Neural cell (in vitro differentiated cells): Measurements from ENCODE around the gene STK24. TPM values are rescaled to one million over a fixed set of nuclear protein-coding genes. Genes with fewer than 3 reads are reported as not detected.

ENCODE experiments used
- H2AFZ ChIP-seq: fragments of 200-600, 300-800 bp; sonication (generic), shearing (Covaris generic); 2 replicates; pipeline ENCODE4 v1.6.0; 2014; ENCODE audit warnings: low read depth, mild to moderate bottlenecking, antibody characterized with exemption, low read length, moderate library complexity
- H3F3A ChIP-seq: fragments of 200-600 bp; shearing (Covaris generic); 2 replicates; pipeline ENCODE4 v1.6.1; 2016; ENCODE audit warnings: mild to moderate bottlenecking, moderate library complexity, mixed read lengths, antibody characterized with exemption, low read length; ENCODE audit not compliant: insufficient read depth, poor library complexity, severe bottlenecking
- H3K27ac ChIP-seq: fragments of 200-600, 300-800 bp; sonication (generic), shearing (Covaris generic); 2 replicates; pipeline ENCODE4 v1.5.1; 2014; ENCODE audit warnings: mild to moderate bottlenecking, low read length, moderate library complexity
- H3K27me3 ChIP-seq: fragments of 300-800, 200-600 bp; sonication (generic), shearing (Covaris generic); 2 replicates; pipeline ENCODE4 v1.6.0; 2014; ENCODE audit warnings: mild to moderate bottlenecking, low read depth, low read length, moderate library complexity; ENCODE audit not compliant: insufficient read depth
- H3K36me3 ChIP-seq: fragments of 300-800, 200-600 bp; sonication (generic), shearing (Covaris generic); 2 replicates; pipeline ENCODE4 v1.5.1; 2014; ENCODE audit warnings: mild to moderate bottlenecking, antibody characterized with exemption, low read length, moderate library complexity; ENCODE audit not compliant: insufficient read depth
- H3K4me2 ChIP-seq: fragments of 300-800, 200-600 bp; sonication (generic), shearing (Covaris generic); 2 replicates; pipeline ENCODE4 v1.6.0; 2014; ENCODE audit warnings: mild to moderate bottlenecking, low read length
- H3K4me3 ChIP-seq: fragments of 300-800, 200-600 bp; sonication (generic), shearing (Covaris generic); 2 replicates; pipeline ENCODE4 v1.5.1; 2014; ENCODE audit warnings: mild to moderate bottlenecking, low read length, moderate library complexity
- H3K79me2 ChIP-seq: fragments of 200-600 bp; shearing (Covaris generic); replicated peaks from 2 replicates; pipeline ENCODE4 v1.6.0; 2014; ENCODE audit warnings: mild to moderate bottlenecking, low read length, moderate library complexity; ENCODE audit not compliant: insufficient read depth
- H3K9ac ChIP-seq: fragments of 300-800, 200-600 bp; sonication (generic), shearing (Covaris generic); 2 replicates; pipeline ENCODE4 v1.6.1; 2016; ENCODE audit warnings: mild to moderate bottlenecking, low read length, mixed read lengths
- H3K9me2 ChIP-seq: fragments of 200-600 bp; shearing (Covaris generic); 2 replicates; pipeline ENCODE4 v1.6.1; 2016; ENCODE audit warnings: mild to moderate bottlenecking, low read length, mixed read lengths; ENCODE audit not compliant: insufficient read depth
- H3K9me3 ChIP-seq: fragments of 200-600, 300-800 bp; sonication (generic), shearing (Covaris generic); 2 replicates; pipeline ENCODE4 v1.6.1; 2016; ENCODE audit warnings: mild to moderate bottlenecking, mixed run types, low read length, moderate library complexity, mixed read lengths
- H4K20me1 ChIP-seq: fragments of 200-600 bp; shearing (Covaris generic); 2 replicates; pipeline ENCODE4 v1.6.1; 2016; ENCODE audit warnings: mild to moderate bottlenecking, mixed run types; ENCODE audit not compliant: insufficient read depth
- EP300 ChIP-seq: fragments of 450-650 bp; conservative IDR thresholded peaks from 2 replicates; pipeline ENCODE4 v1.6.1; 2014; ENCODE audit warnings: antibody characterized with exemption, mild to moderate bottlenecking, moderate library complexity; ENCODE audit not compliant: poor library complexity, severe bottlenecking
- EZH2 ChIP-seq: fragments of 200-600, 300-800 bp; shearing (Covaris generic), sonication (generic); IDR thresholded peaks from 2 replicates; pipeline ENCODE4 v1.6.1; 2014; ENCODE audit warnings: antibody characterized with exemption, low read length, borderline replicate concordance, mild to moderate bottlenecking; ENCODE audit not compliant: insufficient read depth, poor library complexity, severe bottlenecking
- MXI1 ChIP-seq: fragments of 450-650 bp; conservative IDR thresholded peaks from 2 replicates; pipeline ENCODE4 v1.6.1; 2014; ENCODE audit warnings: antibody characterized with exemption, mild to moderate bottlenecking; ENCODE audit not compliant: poor library complexity, severe bottlenecking
- POLR2AphosphoS5 ChIP-seq: IDR thresholded peaks from 2 replicates; pipeline ENCODE4 v1.6.1; 2012
- RAD21 ChIP-seq: fragments of 450-650 bp; conservative IDR thresholded peaks from 2 replicates; pipeline ENCODE4 v1.6.1; 2014; ENCODE audit warnings: antibody characterized with exemption, mild to moderate bottlenecking, moderate library complexity
- SMC3 ChIP-seq: fragments of 450-650 bp; conservative IDR thresholded peaks from 2 replicates; pipeline ENCODE4 v1.6.1; 2014; ENCODE audit warnings: antibody characterized with exemption, mild to moderate bottlenecking, moderate library complexity; ENCODE audit not compliant: poor library complexity
- TAF1 ChIP-seq: IDR thresholded peaks from 2 replicates; pipeline ENCODE4 v1.6.1; 2012; ENCODE audit warnings: low read depth
- polyA plus RNA-seq: library from polyadenylated mRNA; depleted of rRNA; stranded (reverse); fragments of >200 nt; gene quantifications from 2 replicates; pipeline ENCODE4 v1.2.3, GENCODE V29; 2014
- TF ChIP-seq, protein P1 (sequence below): IDR thresholded peaks from 2 replicates; pipeline ENCODE4 v1.6.1; 2012; ENCODE audit warnings: borderline replicate concordance
- TF ChIP-seq, protein P2 (sequence below): fragments of 450-650 bp; IDR thresholded peaks from 2 replicates; pipeline ENCODE4 v1.5.1; 2014; ENCODE audit warnings: antibody characterized with exemption, mild to moderate bottlenecking, moderate library complexity; ENCODE audit not compliant: poor library complexity, severe bottlenecking

STK24 gene
- polyA plus RNA-seq, 1 donor from 2014 or later: 66.0 TPM

- Histone ChIP-seq H3K9ac (no peak overlapping the region), H3F3A (no peaks in the 10 kb centered on the region), H2AFZ (no peak overlapping the region), H3K9me3 (no peaks in the 10 kb centered on the region), H3K36me3 (no peaks in the 10 kb centered on the region), H3K9me2 (no peaks in the 10 kb centered on the region), H3K79me2 (peaks cover 2% of the 10 kb centered on the region), H4K20me1 (no peaks in the 10 kb centered on the region), H3K4me2 (no peak overlapping the region), H3K4me3 (no peak overlapping the region), H3K27me3 (no peaks in the 10 kb centered on the region), H3K27ac (no peak overlapping the region)
- no peak for TF ChIP-seq EP300
These were observed 126.3 kb downstream of the STK24 start for GRCh38 chr13:98450539-98451111.

DNA sequence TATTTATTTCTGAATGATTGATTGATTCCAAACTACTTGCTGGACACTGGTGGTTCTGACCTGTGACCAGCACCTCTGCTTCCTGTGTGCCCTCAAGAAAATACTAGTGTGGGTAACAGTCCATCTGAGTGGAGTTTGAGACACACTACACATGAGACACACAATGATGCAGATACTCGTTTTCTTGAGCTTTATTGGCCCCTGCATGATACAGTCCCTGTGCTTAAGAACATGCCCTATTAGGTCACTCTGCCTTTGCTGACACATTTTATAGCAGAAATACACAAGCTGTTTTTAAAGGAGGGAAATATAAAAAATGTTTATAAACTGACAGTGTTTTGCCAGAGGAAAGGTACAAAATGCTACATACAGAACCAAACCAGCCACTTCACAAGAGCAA is 126.9 kb downstream of the STK24 start:
- no peaks in the 10 kb centered on the region for H3K9me3 ChIP-seq
- H3F3A ChIP-seq: no peaks in the 10 kb centered on the region
- no peak overlapping the region for H3K27ac ChIP-seq
- peaks cover 2% of the 10 kb centered on the region for H3K79me2 ChIP-seq
- H4K20me1 ChIP-seq: no peaks in the 10 kb centered on the region
- no peaks in the 10 kb centered on the region for H3K36me3 ChIP-seq
- TF ChIP-seq EZH2 (no peak), EP300 (no peak)
- TF ChIP-seq, protein P1, sequence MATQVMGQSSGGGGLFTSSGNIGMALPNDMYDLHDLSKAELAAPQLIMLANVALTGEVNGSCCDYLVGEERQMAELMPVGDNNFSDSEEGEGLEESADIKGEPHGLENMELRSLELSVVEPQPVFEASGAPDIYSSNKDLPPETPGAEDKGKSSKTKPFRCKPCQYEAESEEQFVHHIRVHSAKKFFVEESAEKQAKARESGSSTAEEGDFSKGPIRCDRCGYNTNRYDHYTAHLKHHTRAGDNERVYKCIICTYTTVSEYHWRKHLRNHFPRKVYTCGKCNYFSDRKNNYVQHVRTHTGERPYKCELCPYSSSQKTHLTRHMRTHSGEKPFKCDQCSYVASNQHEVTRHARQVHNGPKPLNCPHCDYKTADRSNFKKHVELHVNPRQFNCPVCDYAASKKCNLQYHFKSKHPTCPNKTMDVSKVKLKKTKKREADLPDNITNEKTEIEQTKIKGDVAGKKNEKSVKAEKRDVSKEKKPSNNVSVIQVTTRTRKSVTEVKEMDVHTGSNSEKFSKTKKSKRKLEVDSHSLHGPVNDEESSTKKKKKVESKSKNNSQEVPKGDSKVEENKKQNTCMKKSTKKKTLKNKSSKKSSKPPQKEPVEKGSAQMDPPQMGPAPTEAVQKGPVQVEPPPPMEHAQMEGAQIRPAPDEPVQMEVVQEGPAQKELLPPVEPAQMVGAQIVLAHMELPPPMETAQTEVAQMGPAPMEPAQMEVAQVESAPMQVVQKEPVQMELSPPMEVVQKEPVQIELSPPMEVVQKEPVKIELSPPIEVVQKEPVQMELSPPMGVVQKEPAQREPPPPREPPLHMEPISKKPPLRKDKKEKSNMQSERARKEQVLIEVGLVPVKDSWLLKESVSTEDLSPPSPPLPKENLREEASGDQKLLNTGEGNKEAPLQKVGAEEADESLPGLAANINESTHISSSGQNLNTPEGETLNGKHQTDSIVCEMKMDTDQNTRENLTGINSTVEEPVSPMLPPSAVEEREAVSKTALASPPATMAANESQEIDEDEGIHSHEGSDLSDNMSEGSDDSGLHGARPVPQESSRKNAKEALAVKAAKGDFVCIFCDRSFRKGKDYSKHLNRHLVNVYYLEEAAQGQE: no peak
- no peak overlapping the region for H3K4me3 ChIP-seq
- no peak overlapping the region for H3K4me2 ChIP-seq
- no peak overlapping the region for H2AFZ ChIP-seq
- H3K9me2 ChIP-seq: no peaks in the 10 kb centered on the region
- H3K27me3 ChIP-seq: no peaks in the 10 kb centered on the region
- H3K9ac ChIP-seq: no peak overlapping the region

GRCh38 chr13:98449273-98449672 is 127.6 kb downstream of the STK24 start:
- no peaks in the 10 kb centered on the region for H3K9me2 ChIP-seq
- H3K9me3 ChIP-seq: no peaks in the 10 kb centered on the region
- no peak overlapping the region for H3K9ac ChIP-seq
- no peak overlapping the region for H3K4me3 ChIP-seq
- H4K20me1 ChIP-seq: no peaks in the 10 kb centered on the region
- no peak for TF ChIP-seq POLR2AphosphoS5
- H3K79me2 ChIP-seq: peaks cover 2% of the 10 kb centered on the region
- H3K4me2 ChIP-seq: no peak overlapping the region
- no peaks in the 10 kb centered on the region for H3K36me3 ChIP-seq
- H2AFZ ChIP-seq: no peak overlapping the region
- no peaks in the 10 kb centered on the region for H3K27me3 ChIP-seq
- H3F3A ChIP-seq: no peaks in the 10 kb centered on the region
- H3K27ac ChIP-seq: no peak overlapping the region

DNA sequence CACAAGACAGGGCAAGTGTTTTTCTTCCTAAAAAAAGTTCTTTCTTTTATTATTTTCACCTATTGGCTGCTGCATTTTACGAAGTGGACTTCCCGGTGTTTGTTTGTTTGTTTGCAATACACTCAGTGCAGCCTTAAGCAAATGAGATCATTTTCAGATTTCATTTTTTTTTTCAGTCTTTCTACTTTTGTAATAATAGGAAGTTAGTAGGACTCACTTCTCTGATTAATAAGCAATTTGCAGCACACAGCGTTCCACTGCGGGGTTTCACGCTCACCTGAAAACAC is 128.3 kb downstream of the STK24 start:
- Histone ChIP-seq H3K27me3 (no peaks in the 10 kb centered on the region), H4K20me1 (no peaks in the 10 kb centered on the region), H3K4me2 (no peak overlapping the region), H3K9me3 (no peaks in the 10 kb centered on the region), H3K9ac (no peak overlapping the region), H3K9me2 (no peaks in the 10 kb centered on the region), H3K4me3 (no peak overlapping the region), H3F3A (no peaks in the 10 kb centered on the region), H3K27ac (no peak overlapping the region), H3K36me3 (no peaks in the 10 kb centered on the region), H3K79me2 (peaks cover 2% of the 10 kb centered on the region), H2AFZ (no peak overlapping the region)
- TF ChIP-seq, protein P1: no peak
- no peak for TF ChIP-seq EZH2
- no peak for TF ChIP-seq RAD21
- no peak for TF ChIP-seq POLR2AphosphoS5
- TF ChIP-seq, protein P2, sequence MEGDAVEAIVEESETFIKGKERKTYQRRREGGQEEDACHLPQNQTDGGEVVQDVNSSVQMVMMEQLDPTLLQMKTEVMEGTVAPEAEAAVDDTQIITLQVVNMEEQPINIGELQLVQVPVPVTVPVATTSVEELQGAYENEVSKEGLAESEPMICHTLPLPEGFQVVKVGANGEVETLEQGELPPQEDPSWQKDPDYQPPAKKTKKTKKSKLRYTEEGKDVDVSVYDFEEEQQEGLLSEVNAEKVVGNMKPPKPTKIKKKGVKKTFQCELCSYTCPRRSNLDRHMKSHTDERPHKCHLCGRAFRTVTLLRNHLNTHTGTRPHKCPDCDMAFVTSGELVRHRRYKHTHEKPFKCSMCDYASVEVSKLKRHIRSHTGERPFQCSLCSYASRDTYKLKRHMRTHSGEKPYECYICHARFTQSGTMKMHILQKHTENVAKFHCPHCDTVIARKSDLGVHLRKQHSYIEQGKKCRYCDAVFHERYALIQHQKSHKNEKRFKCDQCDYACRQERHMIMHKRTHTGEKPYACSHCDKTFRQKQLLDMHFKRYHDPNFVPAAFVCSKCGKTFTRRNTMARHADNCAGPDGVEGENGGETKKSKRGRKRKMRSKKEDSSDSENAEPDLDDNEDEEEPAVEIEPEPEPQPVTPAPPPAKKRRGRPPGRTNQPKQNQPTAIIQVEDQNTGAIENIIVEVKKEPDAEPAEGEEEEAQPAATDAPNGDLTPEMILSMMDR: no peak
- no peak for TF ChIP-seq SMC3
- TF ChIP-seq MXI1: no peak
- no peak for TF ChIP-seq EP300
- no peak for TF ChIP-seq TAF1
